Endothelial cell of umbilical vein (primary cell): ENCODE data around the gene TRIM47. TPM values are rescaled to one million over a fixed set of nuclear protein-coding genes. Genes with fewer than 3 reads are reported as not detected.

Source experiments
- BruUV-seq: library from RNA; stranded (reverse); fragments of 400-500 nt; replicated peaks from 2 replicates; lab custom pipeline; 2021; lab: Mats Ljungman, UMichigan
- CTCF ChIA-PET: fragments of 300-600, 350-600 bp; sonication (Branson Sonifier 250); formaldehyde crosslinking; loops from one replicate; lab custom pipeline; 2021; ENCODE audit warnings: antibody characterized with exemption, inconsistent platforms; lab: Charles Lee
- POLR2A ChIA-PET: fragments of 300-600, 350-600 bp; sonication (Branson Sonifier 250); formaldehyde crosslinking; loops from one replicate; lab custom pipeline; 2021; ENCODE audit warnings: antibody characterized with exemption, inconsistent platforms; lab: Charles Lee
- DNase-seq: peaks from one replicate; pipeline ENCODE4 v3.0.0-alpha.2; 2011; ENCODE audit warnings: low read depth, low spot score
- FAIRE-seq: peaks from 2 replicates; lab custom pipeline; 2011; peaks lifted over from hg19 to GRCh38; lab: Jason Lieb, UNC
- H2AFZ ChIP-seq: 2 replicates; pipeline ENCODE4 v1.6.0; 2012; ENCODE audit warnings: low read depth, low read length, control low read depth, inconsistent platforms
- H3K27ac ChIP-seq: 2 replicates; pipeline ENCODE4 v1.5.1; 2011; ENCODE audit warnings: low read depth, mild to moderate bottlenecking, control low read depth, low read length, moderate library complexity; ENCODE audit not compliant: insufficient read depth
- H3K27me3 ChIP-seq, 2 experiments: 2 replicates each; pipeline versions ENCODE4 v1.6.0 to v1.6.1; 2011; ENCODE audit warnings: low read length in 2 of 2, mixed read lengths in 1 of 2; ENCODE audit not compliant: control insufficient read depth in 2 of 2, insufficient read depth in 2 of 2
- H3K36me3 ChIP-seq, 2 experiments: 2 replicates in 1 of 2; 3 replicates in 1 of 2; pipeline ENCODE4 v1.5.1; 2011; ENCODE audit warnings: low read length in 2 of 2, mild to moderate bottlenecking in 1 of 2, moderate library complexity in 1 of 2; ENCODE audit not compliant: control insufficient read depth in 2 of 2, insufficient read depth in 2 of 2; ENCODE audit errors: extremely low read depth in 1 of 2
- H3K4me1 ChIP-seq: 3 replicates; pipeline ENCODE4 v1.5.1; 2011; ENCODE audit warnings: mild to moderate bottlenecking, low read length; ENCODE audit not compliant: control insufficient read depth, insufficient read depth; ENCODE audit errors: extremely low read depth
- H3K4me2 ChIP-seq: 2 replicates; pipeline ENCODE4 v1.6.1; 2011; ENCODE audit warnings: low read length, control low read depth, mixed read lengths; ENCODE audit not compliant: insufficient read depth
- H3K4me3 ChIP-seq, 3 experiments: fragments of 200-600 bp in 1 of 3; sonication (generic), shearing (Covaris generic) in 1 of 3; replicated peaks in 1 of 3; 2 replicates each; pipeline ENCODE4 v1.5.1; 2011 to 2016; ENCODE audit warnings: control low read depth in 3 of 3, low read length in 3 of 3, mild to moderate bottlenecking in 2 of 3, inconsistent platforms in 1 of 3, low read depth in 1 of 3, moderate library complexity in 1 of 3; ENCODE audit not compliant: insufficient read depth in 1 of 3
- H3K79me2 ChIP-seq: 2 replicates; pipeline ENCODE4 v1.6.0; 2012; ENCODE audit warnings: low read length, inconsistent platforms; ENCODE audit not compliant: control insufficient read depth, insufficient read depth
- H3K9ac ChIP-seq: replicated peaks from 2 replicates; pipeline ENCODE3; 2011; ENCODE audit warnings: low read length, control low read depth; ENCODE audit not compliant: insufficient read depth; ENCODE audit errors: extremely low read depth
- H3K9me1 ChIP-seq: replicated peaks from 3 replicates; pipeline ENCODE4 v1.6.0; 2011; ENCODE audit warnings: mild to moderate bottlenecking, low read length; ENCODE audit not compliant: control insufficient read depth, insufficient read depth; ENCODE audit errors: extremely low read depth
- H3K9me3 ChIP-seq: replicated peaks from 2 replicates; pipeline ENCODE4 v1.5.1; 2012; ENCODE audit warnings: low read length, inconsistent platforms; ENCODE audit not compliant: control insufficient read depth, insufficient read depth
- H4K20me1 ChIP-seq: replicated peaks from 2 replicates; pipeline ENCODE3; 2011; ENCODE audit warnings: mild to moderate bottlenecking, low read length; ENCODE audit not compliant: control insufficient read depth, insufficient read depth; ENCODE audit errors: extremely low read depth
- EZH2 ChIP-seq: IDR thresholded peaks from 2 replicates; pipeline ENCODE4 v1.6.1; 2012; ENCODE audit warnings: borderline replicate concordance, low read depth, mild to moderate bottlenecking, moderate library complexity, low read length, inconsistent platforms; ENCODE audit not compliant: severe bottlenecking
- FOS ChIP-seq: IDR thresholded peaks from 2 replicates; pipeline ENCODE4 v1.6.1; 2011; ENCODE audit warnings: mild to moderate bottlenecking, low read length, moderate library complexity, borderline replicate concordance; ENCODE audit not compliant: insufficient read depth
- GATA2 ChIP-seq: IDR thresholded peaks from 2 replicates; pipeline ENCODE4 v1.7.0; 2011; ENCODE audit warnings: low read depth, mild to moderate bottlenecking, moderate library complexity, mixed read lengths, low read length; ENCODE audit not compliant: insufficient read length, insufficient read depth
- JUN ChIP-seq: IDR thresholded peaks from 2 replicates; pipeline ENCODE4 v1.6.1; 2011; ENCODE audit warnings: borderline replicate concordance, low read depth; ENCODE audit not compliant: insufficient read length, insufficient read depth
- MYC ChIP-seq: IDR thresholded peaks from one replicate; pipeline ENCODE4 v1.6.1; 2011; ENCODE audit warnings: mild to moderate bottlenecking, low read depth, low read length
- POLR2A ChIP-seq: IDR thresholded peaks from 2 replicates; pipeline ENCODE4 v1.6.1; 2012; ENCODE audit warnings: low read depth, mild to moderate bottlenecking, control low read depth, low read length
- POLR2AphosphoS5 ChIP-seq: IDR thresholded peaks from 2 replicates; pipeline ENCODE4 v1.6.1; 2012; ENCODE audit warnings: low read depth, mild to moderate bottlenecking, control low read depth, low read length, moderate library complexity; ENCODE audit not compliant: insufficient read depth
- dilution Hi-C: fragments of 300-500 bp; cut with MboI; formaldehyde crosslinking; loops from one replicate; pipeline ENCODE4 v1.15.0; 2019; ENCODE audit warnings: low sequenced_read_pairs; ENCODE audit not compliant: extremely low pct_ligation_motif_present
- intact Hi-C: fragments of 100-400 bp; cut with micrococcal nuclease; formaldehyde crosslinking; loops from one replicate; pipeline ENCODE4 v1.10.0; 2022
- polyA plus RNA-seq, 4 experiments: library from polyadenylated mRNA; depleted of rRNA in 3 of 4; stranded (reverse) in 3 of 4; unstranded in 1 of 4; fragments of >200 nt; gene quantifications; 2 replicates each; pipeline versions ENCODE4 v1.2.1 to v1.2.3, GENCODE V29; 2011 to 2012; ENCODE audit warnings: missing spikeins in 1 of 4
- total RNA-seq: library from RNA; stranded (reverse); gene quantifications from 2 replicates; pipeline ENCODE4 v1.2.3, GENCODE V29; 2021
- TF ChIP-seq, protein P1 (sequence below): IDR thresholded peaks from 2 replicates; pipeline ENCODE4 v1.6.1; 2011; ENCODE audit not compliant: insufficient read depth, insufficient read length
- TF ChIP-seq, protein P2 (sequence below), 2 donors: IDR thresholded peaks; 1 replicate in 1 of 2; 2 replicates in 1 of 2; pipeline ENCODE4 v1.5.1; 2011; ENCODE audit warnings: low read length in 2 of 2, mild to moderate bottlenecking in 2 of 2, moderate library complexity in 2 of 2, control low read depth in 1 of 2, inconsistent platforms in 1 of 2, low read depth in 1 of 2; ENCODE audit not compliant: insufficient read depth in 1 of 2; ENCODE audit errors: extremely low read depth in 1 of 2

TRIM47 gene
- total and polyA plus RNA-seq, 2 donors (not counting 3 experiments of a cell fraction or from before 2014, with no cell fraction given) = 67.7 to 75.1 TPM

DNA sequence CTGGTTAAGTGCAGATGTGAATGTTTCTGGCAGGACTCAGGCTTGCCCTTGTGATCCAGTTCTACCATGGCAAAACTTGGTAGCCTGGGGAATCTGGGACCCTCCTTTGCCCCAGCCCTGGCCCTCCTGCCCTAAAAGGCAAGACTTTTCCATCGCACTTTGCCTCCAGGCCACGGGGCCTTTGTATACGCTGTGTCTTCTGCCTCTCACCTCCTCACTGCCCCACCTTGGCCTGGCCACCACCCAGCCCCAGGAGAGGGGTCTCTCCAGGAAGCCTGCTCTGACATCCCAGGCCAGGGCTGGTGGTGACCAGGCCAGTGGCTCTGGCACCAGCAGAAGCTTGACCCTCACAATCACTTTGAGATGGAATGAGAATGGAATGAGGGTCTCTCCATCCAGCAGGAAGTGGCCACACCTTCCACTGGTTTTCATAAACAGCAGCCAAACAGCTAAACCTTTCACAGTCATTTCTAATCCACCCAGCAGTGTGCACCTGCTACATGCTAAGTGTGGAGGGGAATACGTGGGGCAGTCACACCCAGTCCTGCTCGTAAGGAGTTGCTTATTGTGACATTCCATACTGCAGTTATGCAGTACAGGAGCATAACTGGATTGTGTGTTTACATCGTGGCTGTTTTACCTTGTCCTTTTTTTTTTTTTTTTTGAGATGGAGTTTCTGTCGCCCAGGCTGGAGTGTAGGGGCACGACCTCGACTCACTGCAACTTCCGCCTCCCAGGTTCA lies 27.9 kb upstream of the TRIM47 start:
- dilution Hi-C loops = no loop called here
- POLR2A ChIA-PET = interaction anchor here (1.0 kb wide), 1 partner anchor 9 kb away, joined by 3 read pairs; no protein-coding TSS in a partner anchor

More for the DNA sequence above, 27.9 kb upstream of the TRIM47 start:
- FAIRE-seq (no peak), DNase-seq (no peak)
- Histone ChIP-seq H4K20me1 (no peaks in the 10 kb centered on the region), H3K9me1 (no peaks in the 10 kb centered on the region), H3K36me3 (peaks cover 2 to 6% of the 10 kb centered on the region in 2 experiments), H3K4me2 (no peak overlapping the region), H3K4me1 (peaks cover 14% of the 10 kb centered on the region), H3K9me3 (no peaks in the 10 kb centered on the region), H2AFZ (no peak overlapping the region), H3K27ac (no peak overlapping the region), H3K4me3 (no peak overlapping the region), H3K79me2 (peaks cover 9% of the 10 kb centered on the region), H3K27me3 (no peaks in the 10 kb centered on the region), H3K9ac (no peak overlapping the region)
- intact Hi-C loops = no loop called here
- BruUV-seq = no TSS peak
- TF ChIP-seq MYC (no peak), FOS (no peak), JUN (no peak), POLR2AphosphoS5 (no peak), EZH2 (no peak), GATA2 (no peak), POLR2A (no peak)
- TF ChIP-seq, protein P1, sequence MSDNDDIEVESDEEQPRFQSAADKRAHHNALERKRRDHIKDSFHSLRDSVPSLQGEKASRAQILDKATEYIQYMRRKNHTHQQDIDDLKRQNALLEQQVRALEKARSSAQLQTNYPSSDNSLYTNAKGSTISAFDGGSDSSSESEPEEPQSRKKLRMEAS = no peak
- TF ChIP-seq, protein P2, sequence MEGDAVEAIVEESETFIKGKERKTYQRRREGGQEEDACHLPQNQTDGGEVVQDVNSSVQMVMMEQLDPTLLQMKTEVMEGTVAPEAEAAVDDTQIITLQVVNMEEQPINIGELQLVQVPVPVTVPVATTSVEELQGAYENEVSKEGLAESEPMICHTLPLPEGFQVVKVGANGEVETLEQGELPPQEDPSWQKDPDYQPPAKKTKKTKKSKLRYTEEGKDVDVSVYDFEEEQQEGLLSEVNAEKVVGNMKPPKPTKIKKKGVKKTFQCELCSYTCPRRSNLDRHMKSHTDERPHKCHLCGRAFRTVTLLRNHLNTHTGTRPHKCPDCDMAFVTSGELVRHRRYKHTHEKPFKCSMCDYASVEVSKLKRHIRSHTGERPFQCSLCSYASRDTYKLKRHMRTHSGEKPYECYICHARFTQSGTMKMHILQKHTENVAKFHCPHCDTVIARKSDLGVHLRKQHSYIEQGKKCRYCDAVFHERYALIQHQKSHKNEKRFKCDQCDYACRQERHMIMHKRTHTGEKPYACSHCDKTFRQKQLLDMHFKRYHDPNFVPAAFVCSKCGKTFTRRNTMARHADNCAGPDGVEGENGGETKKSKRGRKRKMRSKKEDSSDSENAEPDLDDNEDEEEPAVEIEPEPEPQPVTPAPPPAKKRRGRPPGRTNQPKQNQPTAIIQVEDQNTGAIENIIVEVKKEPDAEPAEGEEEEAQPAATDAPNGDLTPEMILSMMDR (IDR thresholded peaks at IDR 0.05; ENCODE audit: extremely low read depth in 1 of 2, insufficient read depth in 1 of 2, low read depth in 1 of 2, low read length in 2 of 2) = no peak
- CTCF ChIA-PET = interaction anchor here (0.9 to 3.6 kb wide), 12 partner anchors 9 to 467 kb away, joined by 3 to 95 read pairs (median 8); partner anchors contain the start of genes CDK3, SMIM5, TRIM65 and WBP2
